ENCODE measurements around the gene HYI. TPM values are rescaled to one million over a fixed set of nuclear protein-coding genes. Genes with fewer than 3 reads are reported as not detected.

The HYI gene
- total and polyA plus RNA-seq, 2 experiments from 2014 or later: 14.3 to 18.9 TPM

GRCh38 chr1:43438006-43438405 is 15.7 kb downstream of the HYI start:
- DNase-seq (ENCODE audit: low spot score): no peak
- Mint-ChIP-seq H3K4me1 (peaks cover 7% of the 10 kb centered on the region), H3K27me3 (ENCODE audit: insufficient read depth, low read depth, poor library complexity) (peaks cover 4% of the 10 kb centered on the region), H3K27ac (no peak overlapping the region), H3K9me3 (no peaks in the 10 kb centered on the region), H3K36me3 (ENCODE audit: low read depth) (peaks cover 6% of the 10 kb centered on the region; the same call in 2 of the 3 replicates), H3K4me3 (no peak overlapping the region)
- H3K27ac ChIP-seq (ENCODE audit: low read depth): no peak overlapping the region
- no peaks in the 10 kb centered on the region for H3K36me3 ChIP-seq (ENCODE audit: insufficient read depth)
- ATAC-seq: no peak
- H3K4me3 ChIP-seq: no peak overlapping the region
- H3K9me2 ChIP-seq (ENCODE audit: insufficient read depth): no peaks in the 10 kb centered on the region
- no peaks in the 10 kb centered on the region for H3K79me2 ChIP-seq (replicated peaks; ENCODE audit: insufficient read depth)
- no peaks in the 10 kb centered on the region for H3K27me3 ChIP-seq (ENCODE audit: insufficient read depth)
- no peak overlapping the region for H3K4me2 ChIP-seq
- no peaks in the 10 kb centered on the region for H3K4me1 ChIP-seq (ENCODE audit: insufficient read depth)
- H3F3A ChIP-seq (replicated peaks; ENCODE audit: low read depth): no peaks in the 10 kb centered on the region
- no peak overlapping the region for H2AFZ ChIP-seq
- no peak for TF ChIP-seq STAT1 (IDR thresholded peaks at IDR 0.05; ENCODE audit: unreplicated experiment)
- TF ChIP-seq ETS1 (IDR thresholded peaks at IDR 0.05): no peak
- no peak for TF ChIP-seq POLR2AphosphoS5 (IDR thresholded peaks at IDR 0.05; ENCODE audit: low read depth)
- TF ChIP-seq NANOG (IDR thresholded peaks at IDR 0.05; ENCODE audit: borderline replicate concordance): no peak
- TF ChIP-seq ZNF331 (CRISPR knock-in tag; IDR thresholded peaks at IDR 0.05; ENCODE audit: low read depth): no peak
- TF ChIP-seq CTCF (conservative IDR thresholded peaks at IDR 0.05; ENCODE audit: low read depth in 2 of 2): no peak
- no peak for TF ChIP-seq EZH2phosphoT487 (IDR thresholded peaks at IDR 0.05; ENCODE audit: unreplicated experiment)
- no peak for TF ChIP-seq JUNB (IDR thresholded peaks at IDR 0.05; ENCODE audit: unreplicated experiment)
- TF ChIP-seq ZNF462 (CRISPR knock-in tag; IDR thresholded peaks at IDR 0.05): no peak
- TF ChIP-seq REST (IDR thresholded peaks at IDR 0.05; ENCODE audit: unreplicated experiment): no peak
- no peaks in the 10 kb centered on the region for H4K20me1 ChIP-seq (replicated peaks; ENCODE audit: insufficient read depth)
